ENCODE data around the gene KCNIP3.

KCNIP3 gene

DNA sequence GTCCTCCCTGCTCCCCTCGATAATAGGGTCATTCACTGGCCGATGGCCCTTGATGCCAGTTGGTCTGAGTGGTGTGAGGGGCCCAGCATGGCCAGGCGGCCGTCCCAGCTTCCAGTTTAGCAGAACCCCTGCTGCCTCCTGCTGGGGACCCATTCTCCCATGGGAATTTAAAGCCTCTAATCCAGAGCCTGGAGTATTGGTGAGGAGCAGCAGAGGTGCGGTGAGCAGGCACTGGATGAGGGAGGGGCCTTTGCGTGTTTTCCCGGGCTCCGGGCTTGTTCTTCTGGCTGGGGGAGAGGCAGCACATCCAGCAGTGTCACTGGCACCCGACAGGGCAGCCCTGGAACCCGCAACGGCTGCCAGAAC lies 17.4 kb downstream of the KCNIP3 start:
- DNase-seq (ENCODE audit: low read depth) = no peak

DNA sequence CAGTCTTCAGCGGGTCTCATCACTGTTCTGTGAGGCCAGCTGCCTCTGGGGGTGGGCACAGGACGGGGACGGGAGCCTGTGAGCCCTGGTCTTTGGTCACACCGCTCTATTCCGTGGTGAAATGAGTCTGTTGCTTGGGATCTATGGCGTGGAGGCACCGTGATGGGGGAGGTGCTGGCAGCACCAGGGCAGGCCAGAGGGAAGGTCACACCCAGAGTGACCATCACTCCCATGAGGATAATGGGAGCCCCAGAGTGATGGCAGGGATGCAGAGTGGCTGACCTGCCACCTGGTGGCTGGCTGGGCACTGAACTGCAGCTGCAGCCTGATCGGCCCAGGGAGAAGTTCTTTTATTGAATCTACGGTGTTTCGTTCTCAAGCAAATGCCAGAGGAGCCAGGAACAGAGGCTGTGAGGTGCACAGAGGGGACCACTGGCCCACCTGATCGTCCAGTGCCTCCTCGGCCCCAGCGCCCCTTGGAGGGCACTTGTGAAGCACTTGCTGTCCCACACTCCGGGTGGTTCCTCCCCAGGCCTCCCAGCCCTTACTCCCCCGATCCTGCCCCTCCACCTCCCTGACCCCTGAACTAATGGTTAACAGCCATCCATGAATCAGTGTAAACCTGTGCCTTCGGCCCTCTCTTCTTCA lies 17.9 kb downstream of the KCNIP3 start:
- no peak for DNase-seq (ENCODE audit: low read depth)

DNA sequence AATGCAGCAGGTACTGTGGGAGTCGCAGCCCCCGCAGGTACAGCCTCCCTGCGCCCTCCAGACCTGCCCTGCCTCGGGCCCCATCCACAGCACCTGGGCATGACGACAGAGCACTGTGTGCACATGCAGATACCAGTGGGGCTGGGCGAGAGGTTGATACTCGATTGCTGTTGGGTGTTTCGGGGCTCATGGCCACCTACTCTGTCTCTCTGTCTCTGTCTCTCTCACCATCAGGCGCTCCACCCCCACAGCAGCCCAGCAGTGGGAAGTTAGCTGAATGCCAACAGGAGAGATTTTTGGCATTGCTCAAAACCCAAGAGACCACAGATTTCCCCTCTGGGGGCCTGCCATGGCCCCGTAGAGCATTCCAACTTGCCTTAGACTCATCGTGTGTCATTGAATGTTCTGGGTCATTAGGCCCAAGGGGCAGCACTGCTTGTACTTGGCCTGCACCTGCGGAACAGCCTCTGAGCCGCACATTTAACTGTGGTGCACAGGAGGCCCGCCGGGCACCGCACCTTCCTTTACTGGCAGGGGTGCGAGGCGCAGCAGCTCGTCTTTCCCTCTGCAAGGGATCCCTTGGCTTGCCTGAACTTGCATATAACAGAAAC lies 18.8 kb downstream of the KCNIP3 start:
- no peak for DNase-seq (ENCODE audit: low read depth)

DNA sequence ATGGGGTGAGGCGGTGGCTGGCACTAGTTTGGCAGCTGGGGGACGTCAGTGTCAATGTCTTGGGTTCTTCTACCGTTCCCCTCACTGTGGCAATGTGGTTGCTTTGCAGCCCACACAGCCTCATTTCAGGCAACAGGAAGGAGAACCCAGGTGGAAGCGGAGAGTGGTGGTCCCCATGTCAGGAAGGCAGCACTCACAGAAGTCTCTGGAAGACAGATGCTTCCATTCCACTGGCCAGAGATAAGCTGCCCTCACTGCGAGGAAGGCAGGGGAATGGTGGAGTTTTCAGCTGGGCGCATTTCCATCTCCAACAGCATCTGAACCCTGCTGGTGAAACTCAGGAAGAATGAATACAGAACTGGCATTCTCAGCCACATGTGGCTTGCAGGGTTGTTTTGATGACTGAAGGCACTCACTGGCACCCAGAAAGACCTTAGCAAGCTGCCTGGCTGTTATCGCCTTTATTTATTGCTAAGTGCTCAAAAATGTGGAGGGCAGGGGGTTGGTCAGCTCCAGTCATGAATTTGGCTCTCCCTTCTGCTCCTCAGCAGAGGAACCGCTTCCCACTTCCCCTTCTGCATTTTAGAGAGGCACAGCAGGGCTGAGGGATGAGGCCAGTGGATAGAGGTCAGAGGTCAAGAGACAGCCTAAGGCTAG lies 19.4 kb downstream of the KCNIP3 start:
- DNase-seq (ENCODE audit: low read depth) = no peak

DNA sequence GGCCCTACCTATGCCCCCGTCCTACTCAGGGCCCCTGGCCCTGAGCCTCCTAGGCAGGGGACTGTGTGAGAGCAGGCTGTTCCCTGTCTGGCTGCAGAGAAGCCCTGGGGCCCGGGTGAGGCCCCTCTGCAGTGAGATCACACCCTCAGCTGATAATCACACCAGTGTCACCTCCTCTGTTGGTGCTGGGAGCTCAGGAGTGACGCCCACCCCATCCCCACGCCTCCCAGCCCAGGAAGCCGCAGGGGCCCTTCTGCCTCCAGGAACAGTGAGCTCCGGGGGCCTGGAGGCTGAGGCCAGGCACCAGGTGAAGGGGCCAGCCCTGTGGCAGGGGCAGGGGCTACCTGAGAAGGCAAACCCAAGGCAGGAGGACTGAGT lies 20.0 kb downstream of the KCNIP3 start:
- no peak for DNase-seq (ENCODE audit: low read depth)

DNA sequence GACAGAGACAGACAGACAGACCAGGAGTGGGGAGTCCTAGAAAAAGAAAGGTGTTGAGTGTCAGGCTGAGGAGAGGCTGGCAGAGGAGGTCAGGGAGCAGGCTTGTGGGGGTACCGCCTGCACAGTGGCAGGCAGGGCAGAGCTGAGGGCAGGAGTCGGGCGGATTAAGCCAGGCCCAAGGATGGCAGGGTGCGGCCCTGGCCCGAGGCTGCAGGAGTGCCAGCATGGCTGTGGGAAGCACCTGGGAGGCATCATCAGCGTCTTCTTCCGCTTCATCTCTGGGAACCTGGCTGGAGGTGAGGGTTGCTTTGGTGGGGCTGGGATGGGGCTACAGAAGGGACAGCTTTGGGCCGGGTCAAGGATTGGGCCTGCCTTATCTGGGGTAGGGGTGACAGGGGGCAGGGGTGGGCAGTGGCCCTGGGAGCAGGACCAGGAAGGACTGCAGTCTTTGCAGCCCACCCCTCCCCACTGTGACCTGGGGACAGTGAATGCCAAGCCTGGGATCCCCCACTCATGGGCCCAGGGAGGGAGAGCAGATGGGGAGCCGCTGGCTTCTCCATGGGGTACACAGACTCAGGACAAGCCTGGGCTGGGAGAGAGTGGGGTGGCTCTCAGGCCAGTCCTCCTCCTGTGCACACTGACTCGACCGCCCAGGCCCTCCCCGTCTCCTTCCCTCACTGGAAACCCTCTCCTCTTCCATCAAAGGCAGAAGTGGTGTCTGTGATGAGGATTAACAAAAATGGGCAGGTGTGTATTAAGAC lies 20.7 kb downstream of the KCNIP3 start:
- DNase-seq (ENCODE audit: low read depth) = no peak

DNA sequence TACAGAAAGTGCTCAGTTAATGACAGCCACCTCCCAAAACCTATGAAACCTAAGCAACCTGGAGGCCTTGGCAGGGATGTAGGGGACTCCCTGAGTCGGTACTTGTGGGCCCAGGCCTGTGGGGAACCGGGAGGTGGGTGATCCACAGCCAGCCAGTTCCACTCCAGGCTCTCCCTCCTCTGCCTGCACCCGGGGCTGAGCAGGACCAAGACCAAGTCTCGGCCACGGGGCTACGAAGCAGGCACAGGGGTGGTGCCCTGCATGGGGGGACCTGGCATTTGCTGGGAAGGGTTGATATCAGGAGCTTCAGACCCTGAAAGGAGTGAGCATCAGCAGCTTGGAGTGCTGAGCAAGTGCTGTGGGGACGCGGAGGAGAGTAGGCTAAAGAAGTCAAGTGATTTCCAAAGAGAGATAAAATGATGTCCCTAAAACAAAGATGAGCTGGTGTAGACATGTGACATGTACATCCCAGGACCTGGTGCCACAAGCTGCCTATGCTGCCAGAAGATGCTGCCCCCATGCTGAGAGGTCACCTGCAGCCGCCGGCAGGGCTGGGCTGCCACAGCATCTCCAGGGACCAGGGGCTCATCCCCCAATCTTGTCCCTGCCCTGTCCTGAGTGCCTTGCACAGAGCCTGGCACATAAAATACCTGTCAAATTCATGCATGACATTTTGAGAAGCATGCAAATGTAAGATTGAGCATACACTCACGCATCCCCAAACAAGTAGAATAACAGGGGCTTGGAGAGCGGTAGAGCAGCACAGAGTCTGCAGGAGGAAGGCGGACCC lies 21.5 kb downstream of the KCNIP3 start:
- no peak for DNase-seq (ENCODE audit: low read depth)

DNA sequence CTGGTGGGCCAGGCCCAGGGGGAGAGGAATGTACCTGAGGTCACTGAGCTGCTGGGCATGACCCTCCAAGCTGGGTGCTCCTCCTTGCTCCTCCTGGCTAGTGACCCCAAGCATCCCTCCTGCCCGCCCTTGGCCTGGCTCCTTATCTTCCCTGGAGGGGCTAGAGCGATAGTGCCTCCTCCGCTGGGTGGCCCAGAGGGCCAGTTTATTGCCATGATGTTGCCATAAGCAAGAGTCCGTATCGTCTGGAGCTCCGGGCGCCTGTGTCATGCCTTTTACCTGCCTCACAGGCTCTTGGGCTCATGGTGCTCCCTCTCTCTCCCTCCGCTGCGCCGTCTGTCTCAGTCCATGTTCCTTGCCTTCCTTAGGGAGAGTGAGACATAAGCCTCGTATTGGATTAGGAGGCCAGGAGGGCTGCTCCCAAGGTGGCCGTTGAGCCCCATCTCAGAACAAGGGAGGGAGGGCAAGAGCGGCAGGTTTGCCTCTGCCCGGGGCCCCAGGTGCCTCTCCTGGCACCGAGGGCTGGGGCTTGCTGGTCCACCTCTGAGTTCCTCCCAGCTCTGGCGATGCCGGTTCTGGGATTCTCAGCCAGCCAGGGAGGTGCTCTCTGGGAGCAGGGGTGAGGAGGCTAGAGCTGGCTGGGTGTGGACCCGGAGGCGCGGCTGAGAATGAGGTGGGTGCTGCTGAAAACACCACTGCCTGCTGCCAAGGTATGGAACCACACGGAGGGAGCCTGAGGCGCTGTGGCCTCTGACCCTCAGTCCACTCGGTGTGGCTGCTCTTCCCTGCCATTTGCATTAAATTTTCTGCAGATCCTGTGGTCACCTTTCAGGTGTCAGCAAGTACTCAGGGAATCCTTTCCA lies 22.6 kb downstream of the KCNIP3 start:
- DNase-seq (ENCODE audit: low read depth) = no peak

DNA sequence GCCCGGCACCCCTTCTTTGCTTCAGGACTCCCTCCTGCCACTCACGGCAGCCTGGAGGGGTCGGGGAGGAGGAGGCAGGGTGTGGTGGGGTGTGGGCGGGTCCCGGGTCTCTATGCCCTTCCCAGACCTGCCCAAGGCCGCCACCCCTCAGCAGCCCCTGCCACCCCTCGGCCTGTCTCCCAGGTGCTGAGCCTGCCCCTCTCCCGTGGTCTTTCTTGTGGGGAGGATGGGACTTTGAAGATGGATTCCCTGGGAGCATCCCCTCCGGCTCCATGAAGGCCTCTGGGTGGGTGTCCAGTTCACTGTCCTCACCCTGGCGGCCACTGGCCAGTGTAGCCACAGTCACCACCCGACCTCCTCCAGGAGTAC lies 23.2 kb downstream of the KCNIP3 start:
- DNase-seq (ENCODE audit: low read depth) = no peak

DNA sequence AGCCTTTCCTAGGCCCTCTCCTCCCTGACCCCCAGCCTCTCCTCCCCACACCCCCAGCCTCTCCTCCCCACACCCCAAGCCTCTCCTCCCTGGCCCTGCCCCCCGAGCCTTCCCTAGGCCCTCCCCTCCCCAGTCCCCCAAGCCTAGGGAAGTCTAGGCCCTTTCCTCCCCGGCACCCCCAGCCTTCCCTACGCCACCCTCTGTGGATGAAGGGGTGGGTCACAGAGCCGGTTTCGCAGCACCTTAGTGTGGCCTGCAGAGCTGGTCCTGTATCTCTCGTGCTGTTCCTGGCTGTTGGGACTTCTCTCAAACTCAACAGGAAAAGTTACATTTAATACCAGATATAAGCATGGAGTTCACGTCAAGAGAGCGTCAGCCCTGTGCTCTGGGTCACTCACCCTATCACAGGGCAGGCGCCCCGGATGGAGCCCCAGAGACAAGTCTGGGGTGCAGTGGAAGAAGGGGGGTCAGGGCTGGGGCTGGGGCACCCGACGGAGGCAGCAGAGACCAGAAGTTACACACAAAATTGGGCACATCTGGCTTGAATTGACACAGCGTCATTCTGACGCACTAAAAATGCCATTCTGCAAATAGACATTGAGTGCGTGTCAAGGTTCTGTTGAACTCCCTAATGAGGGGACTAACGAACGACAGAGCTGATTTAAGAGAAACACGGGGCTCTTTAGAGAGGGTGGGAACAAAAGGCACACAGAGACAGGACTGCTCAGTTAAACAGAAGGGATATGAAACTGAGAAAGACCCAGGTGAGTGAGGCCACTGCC lies 24.0 kb downstream of the KCNIP3 start:
- DNase-seq (ENCODE audit: low read depth) = no peak

DNA sequence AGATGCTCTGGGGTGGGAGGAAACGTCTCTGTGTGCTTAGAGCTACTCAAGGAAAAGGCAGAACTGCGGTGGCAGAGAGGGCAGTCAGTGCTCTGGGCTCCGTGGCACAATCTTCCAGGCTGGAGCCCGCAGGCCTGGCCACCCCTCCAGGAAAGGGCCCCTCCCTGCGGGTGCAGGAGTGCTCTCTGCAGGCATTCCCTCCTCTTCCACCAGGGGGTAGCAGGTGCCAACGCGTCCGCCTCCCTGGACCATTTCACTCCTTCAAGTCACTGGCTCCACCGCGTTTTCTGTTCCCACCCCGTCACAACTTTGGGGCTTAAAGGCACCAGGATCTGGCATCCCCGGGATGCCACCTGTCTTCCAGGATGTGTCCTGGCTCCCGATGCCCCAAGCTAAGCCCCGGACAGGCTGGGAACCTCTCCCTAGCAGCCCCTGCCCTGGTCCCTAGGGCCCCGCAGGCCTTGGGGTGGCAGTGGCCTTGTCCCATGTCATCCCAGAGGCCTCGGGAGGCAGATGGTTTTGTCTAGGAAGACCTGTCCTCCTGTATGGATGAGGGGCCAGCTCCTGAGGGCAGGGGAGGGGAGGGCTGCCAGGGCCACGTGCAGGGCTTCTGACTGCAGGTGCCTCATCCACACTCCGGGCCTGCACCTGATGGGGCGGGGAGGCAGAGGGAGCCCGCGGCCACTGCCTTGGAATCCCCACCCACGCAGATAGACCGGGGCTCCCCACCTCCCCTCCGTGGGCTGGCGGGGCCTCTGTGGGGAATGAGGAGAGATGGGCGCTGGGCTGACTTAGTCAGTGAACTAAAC lies 26.4 kb downstream of the KCNIP3 start:
- no peak for DNase-seq (ENCODE audit: low read depth)

DNA sequence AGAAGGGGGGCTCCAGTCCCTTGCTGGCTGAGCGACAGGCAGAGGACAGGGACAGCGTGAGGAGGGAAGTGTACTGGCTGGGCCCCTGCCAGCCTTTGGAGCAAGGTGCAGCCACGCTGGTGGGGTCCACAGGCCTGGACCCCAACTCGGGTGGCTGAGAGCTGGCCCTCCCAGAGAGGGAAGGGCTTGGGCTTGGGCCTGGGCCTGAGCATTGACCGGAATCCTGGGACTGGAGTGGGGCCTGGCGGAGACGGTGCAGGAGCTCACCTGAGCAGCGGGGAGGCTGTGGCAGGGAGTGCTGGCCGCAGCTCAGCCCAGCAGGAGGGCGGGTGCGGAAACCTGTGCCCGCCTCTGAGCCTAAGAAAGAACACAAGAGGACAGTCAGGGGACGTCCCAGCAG lies 27.9 kb downstream of the KCNIP3 start:
- DNase-seq (ENCODE audit: low read depth) = no peak

DNA sequence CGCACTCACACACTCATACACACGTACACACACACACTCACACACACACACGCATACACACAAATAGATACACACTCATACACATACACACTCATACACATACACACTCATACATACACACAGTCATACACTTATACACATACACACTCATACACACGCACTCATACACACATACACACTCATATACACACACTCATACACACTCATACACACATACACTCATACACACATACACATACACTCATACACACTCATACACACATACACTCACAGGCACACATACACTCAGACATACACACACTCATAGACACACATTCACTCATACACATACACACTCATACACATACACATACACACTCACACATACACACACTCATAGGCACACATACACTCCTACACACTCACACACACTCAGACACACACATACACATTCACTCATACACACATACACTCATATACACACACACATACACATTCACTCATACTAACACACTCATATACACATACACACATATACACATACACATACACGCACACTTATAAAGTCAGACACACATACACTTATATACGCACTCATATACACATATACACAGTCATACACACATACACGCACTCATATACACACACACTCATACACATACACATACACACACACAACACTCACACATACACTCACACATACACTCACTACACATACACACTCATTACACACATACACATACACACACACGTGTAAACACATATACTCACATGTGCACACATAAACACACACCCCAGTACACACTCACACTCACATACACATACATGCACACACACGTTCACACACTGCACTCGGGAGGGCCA lies 28.7 kb downstream of the KCNIP3 start:
- DNase-seq (ENCODE audit: low read depth) = no peak

DNA sequence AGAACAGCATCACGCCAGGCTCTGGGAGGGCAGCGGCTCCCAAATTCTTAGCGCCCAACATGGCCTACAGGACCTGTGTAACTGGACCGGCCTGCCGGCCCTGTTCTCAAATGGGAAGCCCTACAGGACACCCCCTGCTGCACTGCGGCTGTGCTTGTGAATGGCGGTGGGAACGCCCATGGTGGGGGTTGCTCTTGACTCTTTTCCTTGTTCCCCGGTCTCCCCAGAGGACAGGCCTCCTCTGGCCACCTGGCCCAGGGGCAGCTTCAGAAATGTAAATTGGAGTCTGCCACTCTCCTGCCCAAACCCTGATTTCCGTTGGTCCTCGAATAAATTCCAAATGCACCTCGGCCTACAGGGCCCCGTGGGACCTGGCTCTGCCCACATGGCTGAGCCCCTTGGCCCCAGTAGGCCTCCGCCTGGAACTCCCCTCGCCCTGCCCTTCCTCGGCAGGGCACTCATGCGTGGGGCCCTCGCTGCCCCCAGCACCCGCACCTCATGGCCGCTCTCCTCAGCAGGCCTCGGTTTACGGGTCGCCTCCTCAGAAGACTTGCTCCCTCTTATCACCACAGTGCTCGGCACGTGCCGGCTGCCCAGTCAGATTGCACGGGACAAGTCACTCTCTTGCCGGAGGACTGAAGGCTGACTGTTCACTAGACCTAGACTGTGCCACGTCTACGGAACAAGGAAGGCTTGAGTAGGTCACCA lies 29.4 kb downstream of the KCNIP3 start:
- DNase-seq (ENCODE audit: low read depth) = no peak

DNA sequence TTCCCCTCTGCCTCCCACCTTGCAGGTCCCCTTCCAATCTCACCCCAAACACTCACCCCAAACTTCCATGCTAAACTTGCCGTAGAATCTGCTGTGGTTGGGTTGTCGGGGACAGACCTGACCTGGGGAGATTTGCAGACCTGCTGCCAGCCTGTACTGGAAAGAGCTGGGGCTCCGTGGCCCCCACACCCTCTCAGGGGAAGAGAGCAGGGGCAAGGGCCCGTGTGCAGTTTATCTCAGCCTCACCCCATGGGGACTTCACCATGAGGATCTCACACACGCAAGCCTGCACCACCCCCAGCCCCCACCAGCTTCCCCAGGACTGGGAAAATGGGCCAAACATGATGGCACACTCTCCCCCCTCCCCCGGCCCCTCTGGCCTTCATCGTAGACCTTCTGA lies 30.7 kb downstream of the KCNIP3 start:
- no peak for DNase-seq (ENCODE audit: low read depth)

DNA sequence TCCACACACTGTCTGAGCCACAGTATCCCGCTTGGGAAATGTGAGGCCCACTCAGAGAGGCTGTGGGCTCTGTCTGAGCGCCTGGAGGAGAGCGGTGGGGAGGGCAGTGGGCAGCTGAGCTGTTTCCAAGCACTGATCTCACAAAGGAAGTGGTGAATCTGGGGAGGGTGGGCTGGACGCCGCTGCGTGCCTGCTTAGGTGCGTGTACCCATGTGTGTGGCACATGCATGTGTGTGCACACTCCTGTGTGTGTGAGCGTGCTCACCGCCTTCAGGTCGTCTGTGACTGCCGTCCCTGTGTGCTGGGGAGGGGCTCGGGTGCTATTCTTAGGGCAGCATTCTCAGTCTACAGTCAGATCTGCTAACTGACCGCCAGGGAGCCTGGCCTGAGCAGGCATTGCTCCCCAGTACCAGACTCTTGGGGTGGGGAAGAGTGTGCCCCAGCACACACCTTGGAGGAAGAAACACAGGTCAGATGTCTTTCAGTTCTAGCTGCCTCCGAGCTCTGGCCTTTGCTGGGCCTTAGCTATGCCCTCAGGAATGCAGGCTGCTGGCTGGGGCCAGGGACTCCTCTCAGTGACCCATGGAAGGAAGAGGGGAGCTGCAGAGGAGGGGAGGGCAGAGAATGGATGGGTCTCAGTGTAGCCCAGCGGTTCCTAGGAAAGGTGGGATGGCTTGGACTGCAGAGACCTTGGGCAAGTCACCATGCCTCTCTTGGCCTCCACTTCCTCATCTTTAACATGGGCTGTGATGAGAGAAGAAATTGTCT lies 31.4 kb downstream of the KCNIP3 start:
- DNase-seq (ENCODE audit: low read depth) = no peak

DNA sequence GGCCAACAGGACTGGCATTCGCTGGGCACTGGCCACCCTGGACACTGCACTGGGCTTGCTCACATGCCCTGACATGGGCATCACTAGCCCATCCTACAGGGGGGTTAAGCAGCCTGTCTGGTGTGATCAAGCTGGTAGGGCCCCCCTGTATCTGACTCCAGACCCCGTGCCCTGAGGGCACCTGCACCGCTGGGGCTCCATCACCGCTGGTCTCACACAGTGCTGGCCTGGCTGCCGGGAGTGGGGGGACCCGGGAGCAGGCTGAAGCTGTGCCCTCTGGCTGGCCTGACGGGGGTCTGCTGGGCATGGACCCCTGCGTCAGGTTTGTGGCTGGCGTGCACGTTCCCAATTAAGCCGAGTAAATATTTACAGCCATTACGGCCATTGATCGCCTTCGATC lies 32.3 kb downstream of the KCNIP3 start:
- DNase-seq (ENCODE audit: low read depth) = no peak
